Measurements from ENCODE around the gene EEPD1.
"Not testable (repeated sequence)": the region's sequence is repeated elsewhere in the genome, so short reads cannot be mapped to it uniquely, and the experiment has no call there.

Gene EEPD1

GRCh38 chr7:36152756-36153570 lies at the start of gene EEPD1:
TSS of gene EEPD1 (plus strand) at chr7:36153254. CDS start at chr7:36154325, 1,071 bp downstream.
- no peaks in the 10 kb centered on the region for H3K27me3 ChIP-seq (replicated peaks; ENCODE audit: control insufficient read depth, insufficient read depth, low read length)
- peak within 1 kb of the TSS; percentile 90 for H3K4me3 ChIP-seq (ENCODE audit: low read length)
- H3K9ac ChIP-seq (ENCODE audit: low read length) = peak within 1 kb of the TSS; percentile 89
- peaks cover 5% of the 10 kb centered on the region for H3K36me3 ChIP-seq (ENCODE audit: control insufficient read depth, insufficient read depth, low read length, severe bottlenecking)
- H3K4me1 ChIP-seq (ENCODE audit: control insufficient read depth, insufficient read depth, low read length) = peaks cover 32% of the 10 kb centered on the region
- peak; percentile 100 for DNase-seq (ENCODE audit: low read depth)
- H3K9me3 ChIP-seq (ENCODE audit: control insufficient read depth, low read length) = peaks cover 8% of the 10 kb centered on the region

GRCh38 chr7:36103837-36104561 lies 49.1 kb upstream of the EEPD1 start:
- H3K36me3 ChIP-seq (ENCODE audit: control insufficient read depth, insufficient read depth, low read length, severe bottlenecking) = no peaks in the 10 kb centered on the region
- no peak for DNase-seq (ENCODE audit: low read depth)
- peaks cover 6% of the 10 kb centered on the region for H3K9me3 ChIP-seq (ENCODE audit: control insufficient read depth, low read length)
- peaks cover 5% of the 10 kb centered on the region for H3K4me1 ChIP-seq (ENCODE audit: control insufficient read depth, insufficient read depth, low read length)
- no peaks in the 10 kb centered on the region for H3K27me3 ChIP-seq (replicated peaks; ENCODE audit: control insufficient read depth, insufficient read depth, low read length)
- H3K9ac ChIP-seq (ENCODE audit: low read length) = no peak overlapping the region
- no peak overlapping the region for H3K4me3 ChIP-seq (ENCODE audit: low read length)

DNA sequence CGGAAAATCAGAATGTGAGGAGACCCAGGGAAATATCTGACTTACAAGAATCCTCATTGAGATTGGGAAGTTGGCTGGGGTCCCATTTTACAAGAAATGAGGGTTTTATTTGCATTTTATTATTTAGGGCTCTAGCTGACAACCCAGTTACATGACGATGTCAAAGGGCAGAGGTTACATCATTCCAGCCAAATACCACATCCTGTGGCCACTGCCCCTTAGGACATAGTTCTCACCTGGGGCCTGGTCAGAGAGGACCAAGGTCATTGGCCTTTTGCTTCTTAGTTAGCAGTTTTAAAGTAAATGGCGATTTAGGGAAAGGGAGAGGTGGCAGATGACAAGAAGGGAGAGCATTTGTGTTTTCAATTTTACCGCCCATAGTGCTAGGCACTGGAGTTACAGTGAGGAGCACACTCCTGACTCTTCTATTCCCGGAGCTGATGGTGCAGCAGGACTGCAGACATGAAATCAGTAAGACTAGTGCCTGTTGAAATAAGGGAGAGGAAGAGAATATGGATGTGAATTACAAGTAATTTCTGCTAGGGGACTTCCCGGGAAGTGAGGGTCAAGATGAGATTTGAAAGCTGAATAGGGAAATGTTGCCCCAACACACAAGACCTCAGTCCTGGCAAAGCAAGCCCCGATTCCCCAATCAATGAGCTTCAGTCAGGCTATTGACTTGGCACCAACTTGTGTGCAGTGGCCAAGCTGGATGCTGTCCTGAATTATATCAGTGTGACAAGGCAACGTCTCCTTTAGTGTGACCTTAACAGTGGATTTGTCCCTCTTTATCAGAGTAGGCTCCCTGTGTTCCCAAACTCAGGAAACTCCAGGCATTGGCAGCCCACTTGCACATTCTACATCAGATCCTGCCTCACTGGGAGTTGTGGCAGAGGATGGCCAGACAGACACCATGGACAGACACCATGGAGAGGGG lies 45.8 kb upstream of the EEPD1 start:
- not testable (repeated sequence) for H3K9me3 ChIP-seq (ENCODE audit: control insufficient read depth, low read length); H3K9ac ChIP-seq (ENCODE audit: low read length); H3K4me3 ChIP-seq (ENCODE audit: low read length); DNase-seq (ENCODE audit: low read depth); H3K27me3 ChIP-seq (replicated peaks; ENCODE audit: control insufficient read depth, insufficient read depth, low read length); H3K36me3 ChIP-seq (ENCODE audit: control insufficient read depth, insufficient read depth, low read length, severe bottlenecking); H3K4me1 ChIP-seq (ENCODE audit: control insufficient read depth, insufficient read depth, low read length)

DNA sequence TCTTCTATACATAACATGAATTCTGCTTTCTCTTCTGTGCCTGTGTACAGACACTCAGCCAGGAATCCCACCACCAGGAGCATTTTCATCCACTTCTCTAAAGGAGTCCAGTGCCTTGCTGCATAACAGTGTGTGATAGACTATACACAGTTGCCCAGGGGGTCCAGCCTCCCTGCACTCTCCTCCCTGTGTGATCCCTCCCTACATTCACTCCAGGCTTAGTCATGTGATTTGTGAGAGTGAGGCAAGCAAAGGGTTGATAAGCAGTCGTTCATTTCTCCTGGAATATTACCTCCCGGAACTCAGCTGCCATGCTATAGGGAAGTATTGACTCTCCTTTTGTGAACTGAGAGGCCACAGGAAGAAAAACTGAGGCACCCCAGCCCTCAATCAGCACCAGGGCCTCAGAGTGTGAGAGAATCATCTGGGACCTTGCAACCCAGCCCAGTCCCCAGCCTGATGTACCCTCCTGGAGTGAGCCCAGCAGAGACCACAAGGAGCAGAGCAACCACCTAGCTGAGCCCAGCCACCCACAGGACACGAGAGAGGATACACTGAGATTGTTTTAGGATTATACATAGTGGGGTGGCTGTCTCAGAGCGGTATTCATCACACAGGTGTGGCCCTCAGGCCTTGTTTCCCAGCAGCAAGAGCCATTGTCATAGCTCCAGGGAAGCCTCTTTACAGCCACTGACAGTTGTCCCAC lies 45.0 kb upstream of the EEPD1 start:
- Histone ChIP-seq H3K4me3 (ENCODE audit: low read length) (no peak overlapping the region), H3K9ac (ENCODE audit: low read length) (no peak overlapping the region), H3K9me3 (ENCODE audit: control insufficient read depth, low read length) (peaks cover 6% of the 10 kb centered on the region), H3K4me1 (ENCODE audit: control insufficient read depth, insufficient read depth, low read length) (no peaks in the 10 kb centered on the region), H3K36me3 (ENCODE audit: control insufficient read depth, insufficient read depth, low read length, severe bottlenecking) (no peaks in the 10 kb centered on the region), H3K27me3 (replicated peaks; ENCODE audit: control insufficient read depth, insufficient read depth, low read length) (no peaks in the 10 kb centered on the region)
- no peak for DNase-seq (ENCODE audit: low read depth)

DNA sequence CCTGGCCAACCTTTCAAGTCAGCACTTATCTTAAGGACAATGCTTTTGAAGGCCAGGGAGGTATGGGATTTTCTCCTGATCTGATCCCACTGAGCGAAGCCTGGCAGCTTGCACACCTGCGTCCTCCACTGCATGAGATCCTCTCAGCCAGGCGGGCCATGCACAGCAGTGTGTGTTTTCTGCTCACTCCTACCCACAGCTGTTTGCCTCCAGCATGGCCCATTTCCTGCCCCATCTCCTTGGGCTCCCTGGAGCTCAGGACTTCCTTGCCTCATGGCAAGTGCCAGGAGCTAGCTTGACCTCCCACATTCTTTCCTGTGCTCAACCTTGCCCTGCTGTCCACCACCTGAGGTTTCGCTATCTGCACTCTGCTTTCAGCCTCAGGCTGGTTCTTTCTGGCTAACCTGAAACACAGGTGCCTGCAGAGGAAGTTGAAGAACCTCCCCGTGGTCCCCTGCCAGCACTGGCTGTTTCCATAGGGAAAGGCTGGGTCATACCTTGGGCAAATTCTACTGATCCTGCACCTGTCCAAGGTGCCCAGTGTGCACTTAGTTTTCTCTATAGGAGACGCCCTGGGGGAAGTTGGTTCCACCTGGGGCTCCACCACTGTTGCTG lies 43.9 kb upstream of the EEPD1 start:
- Histone ChIP-seq H3K9me3 (ENCODE audit: control insufficient read depth, low read length) (peaks cover 6% of the 10 kb centered on the region), H3K4me3 (ENCODE audit: low read length) (no peak overlapping the region), H3K9ac (ENCODE audit: low read length) (no peak overlapping the region), H3K4me1 (ENCODE audit: control insufficient read depth, insufficient read depth, low read length) (no peaks in the 10 kb centered on the region), H3K27me3 (replicated peaks; ENCODE audit: control insufficient read depth, insufficient read depth, low read length) (no peaks in the 10 kb centered on the region), H3K36me3 (ENCODE audit: control insufficient read depth, insufficient read depth, low read length, severe bottlenecking) (no peaks in the 10 kb centered on the region)
- DNase-seq (ENCODE audit: low read depth) = no peak

- H3K4me3 ChIP-seq (ENCODE audit: low read length) = no peak overlapping the region
- H3K9ac ChIP-seq (ENCODE audit: low read length) = no peak overlapping the region
- H3K27me3 ChIP-seq (replicated peaks; ENCODE audit: control insufficient read depth, insufficient read depth, low read length) = no peaks in the 10 kb centered on the region
- no peaks in the 10 kb centered on the region for H3K36me3 ChIP-seq (ENCODE audit: control insufficient read depth, insufficient read depth, low read length, severe bottlenecking)
- H3K4me1 ChIP-seq (ENCODE audit: control insufficient read depth, insufficient read depth, low read length) = peaks cover 8% of the 10 kb centered on the region
- no peak for DNase-seq (ENCODE audit: low read depth)
- H3K9me3 ChIP-seq (ENCODE audit: control insufficient read depth, low read length) = peaks cover 6% of the 10 kb centered on the region
These were observed 42.5 kb upstream of the EEPD1 start for GRCh38 chr7:36110584-36110983.

DNA sequence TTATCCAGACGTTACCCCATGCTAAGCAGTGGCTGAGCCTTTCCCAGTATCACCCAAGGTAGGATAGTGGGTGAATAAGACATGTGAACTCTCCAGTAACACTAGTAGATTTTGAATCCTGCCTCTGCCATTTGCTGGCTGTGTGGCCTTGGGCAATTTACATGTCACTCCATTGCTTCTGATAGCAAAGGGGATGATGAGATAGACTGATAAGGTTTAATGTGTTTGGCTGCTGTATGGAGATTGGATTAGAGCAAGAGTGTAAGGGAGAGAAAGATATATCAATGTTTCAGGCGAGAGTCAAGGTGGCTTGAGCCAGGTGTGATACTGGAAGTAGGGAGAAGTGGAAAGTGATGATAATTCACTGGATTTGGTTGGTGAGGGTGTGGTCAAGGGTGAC lies 40.1 kb upstream of the EEPD1 start:
- Histone ChIP-seq H3K9me3 (ENCODE audit: control insufficient read depth, low read length) (peaks cover 5% of the 10 kb centered on the region), H3K9ac (ENCODE audit: low read length) (no peak overlapping the region), H3K27me3 (replicated peaks; ENCODE audit: control insufficient read depth, insufficient read depth, low read length) (no peaks in the 10 kb centered on the region), H3K4me1 (ENCODE audit: control insufficient read depth, insufficient read depth, low read length) (peaks cover 30% of the 10 kb centered on the region), H3K4me3 (ENCODE audit: low read length) (no peak overlapping the region), H3K36me3 (ENCODE audit: control insufficient read depth, insufficient read depth, low read length, severe bottlenecking) (no peaks in the 10 kb centered on the region)
- no peak for DNase-seq (ENCODE audit: low read depth)

DNA sequence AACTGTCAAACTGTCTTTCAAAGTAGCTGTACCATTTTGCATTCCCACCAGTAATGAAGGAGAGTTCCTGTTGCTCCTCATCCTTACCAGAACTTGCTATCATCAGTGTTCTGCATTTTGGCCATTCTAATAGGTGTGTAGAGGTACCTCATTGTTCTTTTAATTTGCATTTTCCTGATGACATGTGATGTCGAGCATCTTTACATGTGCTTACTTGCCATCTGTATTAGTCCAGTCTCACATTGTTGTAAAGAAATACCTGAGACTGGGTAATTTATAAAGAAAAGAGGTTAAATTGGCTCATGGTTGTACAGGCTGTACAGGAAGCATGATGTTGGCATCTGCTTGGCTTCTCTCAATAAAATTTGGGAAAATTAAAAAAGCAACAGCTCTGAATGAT lies 38.7 kb upstream of the EEPD1 start:
- peaks cover 40% of the 10 kb centered on the region for H3K4me1 ChIP-seq (ENCODE audit: control insufficient read depth, insufficient read depth, low read length)
- H3K27me3 ChIP-seq (replicated peaks; ENCODE audit: control insufficient read depth, insufficient read depth, low read length) = no peaks in the 10 kb centered on the region
- no peak overlapping the region for H3K9ac ChIP-seq (ENCODE audit: low read length)
- no peak for DNase-seq (ENCODE audit: low read depth)
- H3K36me3 ChIP-seq (ENCODE audit: control insufficient read depth, insufficient read depth, low read length, severe bottlenecking) = no peaks in the 10 kb centered on the region
- no peaks in the 10 kb centered on the region for H3K9me3 ChIP-seq (ENCODE audit: control insufficient read depth, low read length)
- H3K4me3 ChIP-seq (ENCODE audit: low read length) = no peak overlapping the region

DNA sequence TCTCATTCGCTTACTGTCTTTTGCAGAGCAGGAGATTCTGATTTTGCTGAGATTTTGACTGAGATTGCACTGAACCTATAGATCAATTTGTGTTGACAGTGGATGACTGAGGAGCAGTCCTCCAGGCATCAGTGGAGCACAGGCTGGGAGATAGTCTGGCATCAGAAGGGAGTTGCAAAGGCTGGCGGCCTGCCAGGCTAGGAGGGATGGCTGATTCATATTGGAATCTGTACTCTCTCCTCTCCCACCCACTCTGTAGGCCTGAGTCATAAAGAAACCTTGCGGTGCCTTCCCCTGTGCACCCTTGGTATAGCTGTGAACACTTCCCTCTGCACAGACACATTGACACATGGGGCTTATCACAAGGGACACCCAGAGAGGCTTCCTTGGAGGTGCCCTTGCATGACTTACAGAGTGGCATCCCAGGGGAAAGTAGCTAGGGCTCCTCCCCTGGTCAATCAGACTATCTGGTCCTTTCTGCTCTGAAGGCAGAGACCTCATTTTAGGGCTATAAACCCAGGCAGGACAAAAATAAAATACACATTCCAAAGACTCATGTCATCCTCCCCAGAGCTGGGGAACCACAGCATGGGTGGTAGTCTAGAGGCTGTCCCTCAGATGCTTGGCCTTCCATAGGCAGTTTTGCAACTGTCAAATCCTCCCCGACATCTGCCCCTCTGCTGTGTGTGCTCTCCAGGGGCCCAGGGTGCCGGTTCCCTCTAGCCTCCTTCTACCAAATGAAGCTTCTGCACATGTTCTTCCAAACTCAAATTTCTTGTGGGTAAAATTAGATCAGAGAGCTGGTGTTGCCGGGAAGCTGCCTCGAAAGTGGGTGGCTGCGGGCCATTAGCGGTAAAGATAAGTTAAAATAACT lies 37.4 kb upstream of the EEPD1 start:
- Histone ChIP-seq H3K27me3 (replicated peaks; ENCODE audit: control insufficient read depth, insufficient read depth, low read length) (no peaks in the 10 kb centered on the region), H3K4me3 (ENCODE audit: low read length) (peak overlapping the region; percentile 8), H3K36me3 (ENCODE audit: control insufficient read depth, insufficient read depth, low read length, severe bottlenecking) (no peaks in the 10 kb centered on the region), H3K9ac (ENCODE audit: low read length) (peak overlapping the region; percentile 78), H3K4me1 (ENCODE audit: control insufficient read depth, insufficient read depth, low read length) (peaks cover 49% of the 10 kb centered on the region), H3K9me3 (ENCODE audit: control insufficient read depth, low read length) (no peaks in the 10 kb centered on the region)
- peak; percentile 96 for DNase-seq (ENCODE audit: low read depth)
